ENCODE results near the gene ALDH16A1.
"Not testable (repeated sequence)": the region's sequence is repeated elsewhere in the genome, so short reads cannot be mapped to it uniquely, and the experiment has no call there.

ALDH16A1 gene

DNA sequence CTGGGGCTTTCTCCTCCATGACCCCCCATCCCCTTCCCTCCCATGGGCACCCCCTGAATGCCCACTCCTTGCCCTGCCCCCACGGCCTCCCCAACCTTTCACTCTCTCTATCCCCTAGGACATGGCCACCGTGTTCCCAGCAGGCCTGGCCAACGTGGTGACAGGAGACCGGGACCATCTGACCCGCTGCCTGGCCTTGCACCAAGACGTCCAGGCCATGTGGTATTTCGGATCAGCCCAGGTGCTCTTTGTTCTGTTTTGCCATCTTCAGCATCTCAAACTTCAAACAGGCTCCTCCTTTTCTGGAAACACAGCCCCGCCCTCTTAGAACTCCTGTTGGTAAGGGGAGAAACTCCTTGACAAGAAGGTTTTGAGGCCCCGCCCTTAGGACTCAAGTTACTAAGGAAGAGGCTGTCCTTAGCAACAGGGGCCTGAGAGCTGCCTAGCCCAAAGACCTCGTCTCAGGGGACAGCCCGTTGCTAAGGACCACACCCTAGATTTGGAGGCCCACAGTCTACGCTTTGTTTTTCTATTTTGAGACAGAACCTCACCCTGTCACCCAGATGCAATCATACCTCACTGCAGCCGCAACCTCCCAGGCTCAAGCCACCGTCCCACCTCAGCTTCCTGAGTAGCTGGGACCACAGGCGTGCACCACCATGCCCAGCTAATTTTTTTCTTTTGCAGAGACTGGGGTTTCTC, 15.9 kb downstream of the ALDH16A1 start:
- DNase-seq, result no peak

DNA sequence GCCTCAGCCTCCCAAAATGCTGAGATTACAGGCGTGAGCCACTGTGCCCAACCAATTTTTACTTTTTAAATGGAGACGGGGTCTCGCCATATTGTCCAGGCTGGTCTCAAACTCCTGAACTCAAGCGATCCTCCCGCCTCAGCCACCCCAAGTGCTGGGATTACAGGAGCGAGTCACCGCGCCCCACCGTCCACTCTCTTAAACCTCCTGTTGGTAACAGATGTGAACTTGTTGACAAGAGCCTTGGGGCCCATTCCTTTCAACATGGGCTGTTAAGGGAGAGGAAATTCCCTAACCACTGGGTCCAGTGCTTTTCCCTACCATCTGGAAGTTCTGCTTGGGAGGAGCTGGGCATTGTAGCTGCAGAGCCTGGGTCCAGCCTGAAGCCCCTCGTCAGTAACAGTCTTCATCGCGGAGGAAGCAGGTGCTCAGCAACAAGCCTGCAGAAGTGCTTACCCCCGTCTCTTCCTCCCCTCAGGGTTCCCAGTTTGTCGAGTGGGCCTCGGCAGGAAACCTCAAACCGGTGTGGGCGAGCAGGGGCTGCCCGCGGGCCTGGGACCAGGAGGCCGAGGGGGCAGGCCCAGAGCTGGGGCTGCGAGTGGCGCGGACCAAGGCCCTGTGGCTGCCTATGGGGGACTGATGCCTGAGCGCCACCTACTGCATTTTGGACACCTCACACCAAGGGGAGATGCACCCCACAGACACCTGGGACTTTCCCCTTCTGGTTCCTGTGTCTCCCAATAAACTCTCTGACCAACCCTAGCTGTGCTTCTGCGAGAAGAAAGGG, 17.0 kb downstream of the ALDH16A1 start:
- DNase-seq, result no peak

GRCh38 chr19:49470615-49470978, 17.6 kb downstream of the ALDH16A1 start:
- no peak for DNase-seq

- no peak for DNase-seq
These were observed 19.9 kb downstream of the ALDH16A1 start for GRCh38 chr19:49472936-49473335.

DNA sequence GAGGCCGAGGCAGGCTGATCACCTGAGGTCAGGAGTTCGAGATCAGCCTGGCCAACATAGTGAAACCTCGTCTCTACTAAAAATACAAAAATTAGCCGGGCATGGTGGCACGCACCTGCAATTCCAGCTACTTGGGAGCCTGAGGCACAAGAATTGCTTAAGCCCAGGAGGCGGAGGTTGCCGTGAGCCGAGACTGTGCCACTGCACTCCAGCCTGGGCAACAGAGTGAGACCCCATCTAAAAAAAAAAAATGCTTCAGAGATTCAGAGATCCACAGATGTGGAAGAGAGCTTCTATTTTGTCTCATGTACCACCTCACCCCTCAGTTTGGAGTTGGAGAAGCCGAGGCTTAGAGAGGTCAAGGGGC, 20.5 kb downstream of the ALDH16A1 start:
- DNase-seq, result not testable (repeated sequence)

DNA sequence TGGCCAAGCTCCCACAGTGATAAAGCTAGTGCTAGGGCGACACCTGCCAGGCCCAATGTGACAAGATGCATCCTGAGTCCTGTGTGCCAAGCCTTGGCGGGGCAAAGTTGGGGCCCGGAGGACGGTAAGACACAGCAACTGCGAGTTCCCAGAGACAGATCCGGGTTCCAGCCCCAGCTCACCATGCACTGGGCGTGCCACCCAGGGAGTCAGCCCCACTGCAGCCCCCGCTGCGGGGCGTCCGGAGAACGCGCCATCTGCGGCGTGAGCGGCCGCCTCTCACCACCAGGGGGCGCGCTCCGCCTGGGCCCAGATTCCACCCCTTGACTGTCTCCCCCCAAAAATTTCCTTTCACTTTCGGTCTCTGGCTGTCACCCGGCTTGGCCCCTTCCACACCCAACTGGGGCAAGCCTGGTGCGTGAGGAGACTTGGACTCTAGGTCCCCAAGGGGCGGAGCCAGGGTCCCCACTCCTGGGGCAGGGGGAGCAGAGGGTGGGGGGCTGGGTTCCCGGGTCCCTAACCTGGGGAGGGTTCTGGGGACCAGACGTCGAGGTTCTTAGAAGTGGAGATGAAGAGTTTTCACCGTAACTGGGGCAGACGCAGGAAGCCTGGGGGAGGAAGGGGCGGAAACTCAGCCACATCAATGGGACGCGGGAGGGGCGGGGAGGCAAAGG, 21.0 kb downstream of the ALDH16A1 start, which contains the start of gene FLT3LG:
Gene FLT3LG (plus strand): TSS at position 348 of the 674 bp plus-strand sequence. CDS start 425 bp downstream, outside the sequence.
- peak; percentile 67 for DNase-seq

- no peak for DNase-seq
These were observed 21.5 kb downstream of the ALDH16A1 start for GRCh38 chr19:49474542-49474924.

GRCh38 chr19:49475191-49475917, 22.3 kb downstream of the ALDH16A1 start:
- DNase-seq, result no peak

DNA sequence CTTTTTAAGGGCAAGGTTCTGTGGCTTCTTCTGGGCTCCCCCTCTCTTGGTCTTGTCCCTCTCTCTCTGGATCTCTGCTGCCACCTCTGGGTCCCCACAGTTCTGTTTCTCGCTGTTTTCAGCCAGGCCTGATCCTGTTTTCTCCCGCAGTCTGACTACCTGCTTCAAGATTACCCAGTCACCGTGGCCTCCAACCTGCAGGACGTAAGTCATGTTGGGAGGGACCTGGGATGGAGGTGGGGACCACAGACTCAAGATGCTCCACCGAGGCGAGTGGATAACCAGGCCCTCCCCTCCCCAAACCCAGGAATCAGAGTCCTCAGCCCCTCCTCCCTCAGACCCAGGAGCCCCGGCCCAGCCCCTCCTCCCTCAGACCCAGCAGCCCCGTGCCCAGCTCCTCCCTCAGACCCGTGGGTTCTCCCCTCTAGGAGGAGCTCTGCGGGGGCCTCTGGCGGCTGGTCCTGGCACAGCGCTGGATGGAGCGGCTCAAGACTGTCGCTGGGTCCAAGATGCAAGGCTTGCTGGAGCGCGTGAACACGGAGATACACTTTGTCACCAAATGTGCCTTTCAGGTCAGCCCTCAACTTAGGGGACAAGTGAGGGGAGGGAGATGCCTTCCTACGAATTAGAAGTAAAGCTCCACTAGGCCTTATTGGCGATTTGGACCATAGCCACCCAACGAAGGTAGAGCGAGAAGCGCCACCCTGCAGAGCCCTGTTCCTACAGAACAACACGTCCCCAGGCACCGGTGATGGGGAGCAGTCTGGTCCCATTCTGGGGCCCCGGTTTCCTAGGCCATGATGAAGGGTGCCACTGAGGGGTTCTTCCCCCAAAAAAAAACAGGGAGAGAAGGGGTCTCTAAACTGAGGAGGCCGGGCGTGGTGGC, 23.2 kb downstream of the ALDH16A1 start:
- DNase-seq, result no peak

DNA sequence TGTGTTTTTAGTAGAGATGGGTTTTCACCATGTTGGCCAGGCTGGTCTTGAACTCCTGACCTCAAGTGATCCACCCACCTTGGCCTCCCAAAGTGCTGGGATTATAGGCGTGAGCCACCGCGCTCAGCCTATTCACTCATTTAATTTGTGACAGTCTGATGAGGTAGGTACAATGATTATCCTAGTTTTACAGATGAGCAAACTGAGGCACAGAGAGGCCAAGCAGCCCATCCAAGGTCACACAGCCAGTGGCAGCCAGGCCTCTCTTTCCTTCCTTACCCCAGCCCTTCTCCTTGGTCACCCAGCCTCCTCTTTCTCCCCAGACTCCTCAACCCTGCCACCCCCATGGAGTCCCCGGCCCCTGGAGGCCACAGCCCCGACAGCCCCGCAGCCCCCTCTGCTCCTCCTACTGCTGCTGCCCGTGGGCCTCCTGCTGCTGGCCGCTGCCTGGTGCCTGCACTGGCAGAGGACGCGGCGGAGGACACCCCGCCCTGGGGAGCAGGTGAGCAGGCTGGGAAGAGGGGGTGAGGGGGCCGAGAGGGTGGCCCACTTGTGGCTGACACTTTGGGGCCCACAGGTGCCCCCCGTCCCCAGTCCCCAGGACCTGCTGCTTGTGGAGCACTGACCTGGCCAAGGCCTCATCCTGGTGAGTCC, 27.1 kb downstream of the ALDH16A1 start:
- DNase-seq, result no peak

GRCh38 chr19:49481020-49481683, 28.1 kb downstream of the ALDH16A1 start:
- DNase-seq, result no peak

DNA sequence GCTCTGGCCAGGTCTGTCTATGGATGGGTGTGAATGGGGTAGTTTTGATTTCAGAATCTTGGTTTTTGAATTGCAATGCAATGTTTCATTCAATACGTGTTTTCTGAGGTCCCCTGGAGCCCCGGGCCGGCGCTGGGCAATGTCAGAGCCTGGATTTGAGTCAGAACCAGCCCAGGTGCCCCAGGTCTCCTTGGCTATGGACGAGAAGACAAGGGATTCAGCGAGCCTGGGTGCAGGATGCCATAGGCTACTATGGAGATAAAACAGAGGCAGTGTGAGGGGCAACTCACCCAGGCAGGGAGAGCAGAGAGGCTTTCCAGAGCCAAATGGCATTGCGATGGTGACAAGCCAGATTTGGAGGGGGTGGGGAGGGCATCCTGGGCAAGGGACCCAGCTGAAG, 33.2 kb downstream of the ALDH16A1 start:
- DNase-seq, result no peak

GRCh38 chr19:49486710-49487276, 33.8 kb downstream of the ALDH16A1 start:
- DNase-seq, result no peak

- peak; percentile 100 for DNase-seq
These were observed 34.4 kb downstream of the ALDH16A1 start, which contains the start of gene RPL13A for GRCh38 chr19:49487277-49488045. Gene RPL13A (plus strand): TSS chr19:49487608. CDS start chr19:49487630, 22 bp downstream.

GRCh38 chr19:49488046-49488862, 35.2 kb downstream of the ALDH16A1 start:
- DNase-seq, result no peak

DNA sequence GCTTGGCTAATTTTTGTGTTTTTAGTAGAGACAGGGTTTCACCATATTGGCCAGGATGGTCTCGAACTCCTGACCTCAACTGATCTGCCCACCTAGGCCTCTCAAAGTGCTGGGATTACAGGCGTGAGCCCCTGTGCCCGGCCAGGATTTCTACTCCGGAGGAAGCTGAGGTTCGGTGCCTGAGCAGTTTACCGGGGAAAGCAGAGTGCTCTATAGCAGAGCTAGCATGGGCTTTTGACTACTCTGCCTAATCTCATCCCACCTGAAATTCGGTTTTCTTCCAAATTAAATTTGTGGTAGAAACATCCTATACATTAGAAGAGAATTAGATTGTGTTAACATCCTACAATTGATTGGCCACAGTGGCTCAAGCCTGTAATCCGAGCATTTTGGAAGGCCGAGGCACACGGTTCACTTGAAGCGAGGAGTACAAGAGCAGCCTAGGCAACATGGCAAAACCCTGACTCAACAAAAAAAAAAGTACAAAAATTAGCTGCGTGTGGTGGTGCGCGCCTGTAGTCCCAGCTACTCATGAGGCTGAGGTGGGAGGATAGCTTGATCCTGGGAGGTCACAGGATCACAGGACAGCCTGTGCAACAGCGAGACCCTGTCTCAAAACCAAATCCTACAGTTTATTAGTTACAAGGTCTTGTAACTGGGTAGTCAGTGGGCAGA, 36.0 kb downstream of the ALDH16A1 start:
- no peak for DNase-seq

GRCh38 chr19:49489601-49490167, 36.7 kb downstream of the ALDH16A1 start:
- no peak for DNase-seq
